Iris pigment epithelial cell (primary cell): ENCODE results near the gene CALML6.
"Not testable (repeated sequence)": the region's sequence is repeated elsewhere in the genome, so short reads cannot be mapped to it uniquely, and the experiment has no call there.

Experiments used
- DNase-seq: peaks from one replicate; pipeline ENCODE4 v3.0.0-alpha.2; 2011; ENCODE audit warnings: low read depth

The CALML6 gene, protein sequence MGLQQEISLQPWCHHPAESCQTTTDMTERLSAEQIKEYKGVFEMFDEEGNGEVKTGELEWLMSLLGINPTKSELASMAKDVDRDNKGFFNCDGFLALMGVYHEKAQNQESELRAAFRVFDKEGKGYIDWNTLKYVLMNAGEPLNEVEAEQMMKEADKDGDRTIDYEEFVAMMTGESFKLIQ

GRCh38 chr1:1914971-1915692, at the start of gene CALML6:
Gene CALML6, plus strand, starts transcription at chr1:1915260. Its CDS starts 21 bp downstream, at chr1:1915281.
- DNase-seq = no peak

DNA sequence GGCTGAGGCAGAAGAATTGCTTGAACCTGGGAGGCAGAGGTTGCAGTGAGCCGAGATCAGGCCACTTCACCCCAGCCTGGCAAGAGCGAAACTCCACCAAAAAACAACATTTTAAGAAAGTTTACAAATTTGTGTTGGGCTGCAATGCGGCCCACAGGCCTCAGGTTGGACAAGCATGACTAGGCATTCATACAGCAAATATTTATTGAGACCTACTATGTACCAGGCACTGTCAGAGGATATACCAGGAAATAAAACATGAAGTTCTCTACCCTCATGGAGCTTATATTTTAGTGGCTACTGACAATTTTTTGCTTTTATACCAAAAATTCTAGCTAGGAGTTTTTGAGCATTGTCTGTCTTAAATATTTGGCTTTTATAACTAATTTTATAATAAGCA, 47.9 kb upstream of the CALML6 start:
- DNase-seq = no peak

DNA sequence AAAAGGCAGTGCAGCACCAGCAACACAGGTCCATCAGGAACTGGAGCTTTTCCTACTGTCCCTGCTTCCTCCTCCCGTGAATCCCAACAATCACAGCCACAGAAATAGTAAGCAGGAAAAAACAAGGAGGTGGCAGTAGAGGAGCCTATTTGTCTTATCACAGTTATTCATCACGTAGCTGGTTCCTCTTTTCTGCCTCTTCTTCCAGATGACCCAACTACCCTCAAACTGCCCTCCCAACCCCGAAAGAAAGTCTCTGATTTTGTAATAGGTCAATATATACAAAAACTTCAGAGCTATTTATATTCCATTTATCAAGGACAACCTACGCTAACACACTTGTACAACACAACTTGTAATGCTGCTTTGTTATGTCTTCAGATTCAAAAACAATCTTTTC, 45.6 kb upstream of the CALML6 start:
- DNase-seq = no peak

GRCh38 chr1:1872329-1872994, 42.6 kb upstream of the CALML6 start:
- DNase-seq = no peak

GRCh38 chr1:1873186-1873585, 41.9 kb upstream of the CALML6 start:
- DNase-seq = no peak

- no peak for DNase-seq
These were observed 40.2 kb upstream of the CALML6 start for GRCh38 chr1:1874901-1875300.

- DNase-seq = no peak
These were observed 39.1 kb upstream of the CALML6 start for GRCh38 chr1:1875932-1876331.

DNA sequence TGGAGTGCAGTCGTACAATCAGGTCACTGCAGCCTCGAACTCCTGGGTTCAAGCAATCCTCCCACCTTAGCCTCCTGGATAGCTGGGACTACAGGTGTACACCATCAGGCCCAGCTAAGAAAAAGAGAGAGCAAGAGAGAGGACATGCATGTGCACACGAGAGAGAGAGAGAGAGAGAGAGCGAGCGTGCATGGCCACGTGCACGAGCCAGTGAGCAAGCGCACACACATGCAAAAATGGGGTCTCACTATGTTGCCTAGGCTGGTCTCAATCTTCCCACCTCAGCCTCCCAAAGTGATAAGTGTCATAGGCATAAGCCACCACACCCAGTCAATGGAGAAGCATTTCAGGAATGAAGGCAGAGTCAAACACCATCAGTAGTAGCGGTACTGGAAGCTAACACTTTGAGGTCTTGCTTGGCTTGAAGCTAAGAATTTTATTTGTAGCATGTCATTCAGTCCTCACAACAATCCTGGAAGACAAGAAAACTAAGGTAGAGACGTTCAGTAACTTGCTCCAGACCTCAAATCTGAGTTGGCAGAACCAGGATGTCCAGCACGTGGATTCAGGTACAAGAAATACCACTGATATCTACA, 38.6 kb upstream of the CALML6 start:
- DNase-seq = peak; percentile 57

DNA sequence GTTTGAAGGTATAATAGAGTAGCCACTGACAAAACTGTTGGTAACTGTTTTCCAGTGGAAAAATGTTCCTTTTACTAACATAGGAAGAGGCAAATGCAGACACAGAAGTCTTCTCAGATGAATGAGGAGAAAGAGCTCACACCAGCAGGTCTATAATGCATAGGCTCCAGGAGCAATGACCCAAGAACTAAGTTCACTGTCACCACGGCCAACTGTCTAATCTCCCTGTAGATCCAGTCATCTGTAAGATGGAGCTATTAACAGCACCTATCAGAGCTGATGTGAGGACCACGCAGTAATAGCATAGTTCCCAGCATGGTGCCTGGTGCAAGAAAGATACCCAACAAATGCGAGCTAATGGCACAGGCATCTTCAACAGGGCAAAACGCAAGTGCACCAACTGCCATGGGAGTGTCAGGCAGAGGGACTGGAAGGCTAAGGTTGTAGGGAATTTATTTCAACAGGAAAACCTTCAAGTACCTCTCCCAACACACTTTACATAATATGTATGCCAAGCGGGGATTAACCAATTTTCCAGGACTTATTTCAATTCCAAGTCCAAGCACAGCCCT, 37.1 kb upstream of the CALML6 start:
- DNase-seq = no peak

DNA sequence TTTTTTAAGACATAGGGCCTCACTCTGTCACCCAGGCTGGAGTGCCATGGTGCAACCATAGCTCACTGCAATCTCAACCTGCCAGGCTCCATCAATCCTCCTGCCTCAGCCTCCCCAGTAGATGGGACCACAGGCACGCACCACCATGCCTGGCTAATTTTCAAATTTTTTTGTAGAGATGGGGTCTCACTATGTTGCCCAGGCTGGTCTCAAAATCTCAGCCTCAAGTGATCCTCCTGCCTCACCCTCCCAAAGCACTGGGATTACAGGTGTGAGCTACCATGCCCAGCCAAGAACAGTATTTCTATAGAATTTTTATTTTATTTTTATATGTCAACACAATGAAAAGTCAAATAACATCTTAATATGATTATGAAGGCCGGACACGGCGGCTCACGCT, 35.1 kb upstream of the CALML6 start:
- DNase-seq = no peak

DNA sequence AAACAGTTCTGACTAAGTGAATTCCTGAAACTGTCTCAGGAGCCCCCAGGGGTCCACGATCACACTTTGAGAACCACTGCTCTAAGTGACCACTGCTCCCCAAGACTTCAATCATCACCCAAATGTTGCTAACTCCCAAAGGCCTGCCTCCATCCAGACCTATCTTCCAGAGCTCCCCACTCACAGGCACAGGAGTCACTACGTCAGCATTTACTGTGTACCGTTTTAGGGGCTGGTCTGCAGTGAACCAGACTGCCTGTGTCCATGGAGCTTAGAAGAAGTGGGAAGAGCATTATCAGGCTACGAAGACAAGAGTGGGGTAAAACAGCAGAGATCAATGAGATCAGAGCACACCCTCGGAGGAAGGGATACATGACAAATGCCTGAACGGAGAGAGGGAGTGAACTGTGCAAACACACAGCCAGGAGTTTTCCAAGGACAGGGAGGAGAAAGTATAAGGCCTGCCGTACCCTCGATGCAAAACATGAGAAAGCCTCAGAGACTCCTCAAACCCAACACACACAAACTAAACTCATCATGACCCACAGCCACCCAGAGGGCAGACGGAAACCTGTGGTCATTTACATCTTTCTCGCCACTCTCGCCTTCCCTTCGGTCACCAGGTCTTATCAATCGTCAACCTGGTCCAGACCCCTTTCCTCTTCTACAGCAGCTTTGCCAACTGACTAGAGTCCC, 34.3 kb upstream of the CALML6 start:
- no peak for DNase-seq

GRCh38 chr1:1881727-1882126, 33.3 kb upstream of the CALML6 start:
- DNase-seq = no peak

- DNase-seq = no peak
These were observed 31.8 kb upstream of the CALML6 start for GRCh38 chr1:1883092-1883873.

DNA sequence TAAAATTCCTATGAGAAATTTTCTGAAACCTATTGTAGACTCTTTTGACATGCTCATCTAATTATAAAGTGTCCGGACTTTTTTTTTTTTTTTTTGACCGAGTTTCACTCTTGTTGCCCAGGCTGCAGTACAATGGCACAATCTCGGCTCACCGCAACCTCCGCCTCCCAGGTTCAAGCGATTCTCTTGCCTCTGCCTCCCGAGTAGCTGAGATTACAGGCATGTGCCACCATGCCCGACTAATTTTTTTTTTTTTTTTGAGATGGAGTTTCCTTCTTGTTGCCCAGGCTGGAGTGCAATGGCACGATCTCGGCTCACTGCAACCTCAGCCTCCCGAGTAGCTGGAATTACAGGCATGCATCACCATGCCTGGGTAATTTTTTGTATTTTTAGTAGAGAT, 31.2 kb upstream of the CALML6 start:
- not testable (repeated sequence) for DNase-seq

DNA sequence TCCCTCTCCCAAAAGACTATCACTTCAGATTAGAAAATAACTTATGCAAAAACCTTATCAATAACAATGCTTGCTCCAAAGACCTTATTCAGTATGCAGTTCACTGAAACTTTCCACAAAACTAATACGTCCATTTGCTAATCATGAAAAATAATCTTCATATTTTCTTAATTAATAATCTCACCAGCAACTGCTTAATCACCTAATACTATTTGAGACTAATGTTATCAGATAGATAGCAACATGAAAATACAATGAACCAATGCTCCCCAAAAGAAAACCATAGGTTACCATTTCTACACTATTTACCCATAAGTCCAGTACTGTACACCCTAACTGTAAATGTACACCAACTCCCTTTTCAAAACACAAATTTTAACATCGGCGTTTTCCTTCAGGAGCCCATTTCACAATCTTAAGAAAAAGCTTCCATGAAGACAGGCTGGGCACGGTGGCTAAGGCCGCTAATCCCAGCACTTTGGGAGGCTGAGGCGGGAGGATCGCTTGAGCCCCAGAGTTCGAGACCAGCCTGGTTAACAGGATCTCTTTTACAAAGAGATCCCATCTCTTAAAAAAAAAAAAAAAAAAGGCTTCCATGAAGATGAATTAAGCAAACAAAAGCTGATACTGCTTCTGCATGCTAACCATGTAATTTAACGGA, 25.8 kb upstream of the CALML6 start:
- no peak for DNase-seq

- DNase-seq = peak; percentile 51
These were observed 25.1 kb upstream of the CALML6 start for GRCh38 chr1:1889847-1890505.

DNA sequence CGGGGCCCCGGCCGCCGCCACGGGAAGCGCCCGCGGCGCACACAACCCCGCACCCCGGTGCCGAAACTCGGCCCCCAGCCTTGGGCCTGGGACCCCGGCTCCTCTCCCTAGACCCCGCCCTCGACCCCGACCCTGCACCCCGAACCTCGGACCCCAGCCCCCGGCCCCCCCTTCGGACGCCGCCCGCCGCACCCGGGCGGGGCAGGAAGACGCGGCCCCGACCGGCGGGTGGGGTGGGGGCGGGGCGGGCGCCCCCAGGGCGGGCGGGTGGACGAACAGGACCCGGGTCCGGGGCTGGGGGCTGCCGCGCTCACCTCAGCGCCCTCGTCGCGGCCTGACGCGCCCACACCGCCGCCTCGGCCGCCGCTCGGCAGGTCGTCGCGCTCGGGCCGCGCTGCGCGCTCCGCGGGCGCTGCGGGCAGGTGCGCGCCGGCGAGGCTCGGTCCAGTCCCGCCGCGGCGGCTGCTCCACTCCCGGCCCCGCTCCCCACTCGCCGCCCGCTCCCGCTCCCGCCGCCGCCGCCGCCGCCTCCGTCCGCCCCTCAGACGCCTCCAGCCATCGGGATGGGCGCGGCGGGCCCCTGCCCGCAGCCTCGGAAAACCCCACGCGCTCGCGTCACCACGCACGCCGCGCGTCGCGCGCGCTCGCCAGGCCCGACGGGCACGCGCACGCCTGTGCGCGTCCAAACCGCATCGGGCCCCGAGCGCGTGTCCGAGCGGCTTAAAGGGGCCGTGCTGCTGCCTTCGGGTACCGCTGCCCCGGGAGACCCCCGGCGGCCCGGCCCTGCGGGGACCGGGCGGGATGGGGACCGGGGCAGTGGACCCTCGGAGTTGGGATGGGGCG, 24.3 kb upstream of the CALML6 start, which contains the start of gene GNB1:
Gene GNB1, minus strand, starts transcription at position 582 of the 843 bp plus-strand sequence. CDS start 65,634 bp downstream, outside the sequence.
- DNase-seq = peak; percentile 82

DNA sequence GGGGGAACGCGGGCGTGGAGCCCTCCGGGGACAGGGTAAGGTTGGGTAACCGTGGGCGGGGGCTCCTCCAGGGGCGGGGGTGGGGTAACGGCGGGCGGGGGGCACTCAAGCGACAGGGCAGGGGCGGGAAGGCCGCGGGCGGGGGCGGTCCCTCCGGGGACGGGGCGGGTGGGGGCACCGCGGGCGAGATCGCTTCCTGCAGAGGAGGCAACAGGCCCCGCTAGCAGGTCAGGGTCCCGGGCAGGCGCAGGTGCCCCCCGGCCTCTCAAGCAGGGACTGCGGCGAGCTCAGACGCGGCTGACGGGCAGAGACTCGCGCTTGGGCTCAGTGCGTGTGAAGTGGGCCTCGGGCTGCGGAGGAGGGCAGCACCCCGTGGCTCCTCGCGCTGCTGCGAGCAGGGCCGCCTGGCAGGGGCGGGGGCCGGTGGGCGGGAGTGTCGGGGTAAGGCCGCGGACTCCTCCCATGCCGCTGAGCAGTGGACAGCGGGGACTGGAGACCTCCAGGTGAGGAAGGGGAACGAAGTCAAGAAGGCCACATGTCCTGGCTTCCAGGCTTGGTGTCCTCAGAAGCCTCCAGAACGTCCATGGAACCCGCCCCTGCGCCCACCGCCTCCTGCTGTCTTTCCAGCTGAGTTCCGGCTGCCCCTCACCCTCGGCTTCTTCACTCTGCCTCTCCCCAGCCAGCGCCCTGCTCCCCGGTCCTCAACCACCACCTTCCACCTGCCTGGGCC, 23.5 kb upstream of the CALML6 start:
- peak; percentile 43 for DNase-seq
